Thyroid gland (tissue), 4 donors: ENCODE results near the gene APC2. TPM values are rescaled to one million over a fixed set of nuclear protein-coding genes. Genes with fewer than 3 reads are reported as not detected.
A peak's percentile ranks its signal among the peaks of the same experiment; 100 is the strongest.

Experiments
- DNase-seq, 2 donors: peaks; one replicate each; pipeline ENCODE4 v3.0.0-alpha.2; 2019
- H3K27ac ChIP-seq, 3 donors: fragments of 200-600 bp; sonication (generic); 1 replicate in 2 of 3; 2 replicates in 1 of 3; pipeline ENCODE4 v1.5.1; 2016 to 2019; ENCODE audit warnings: mild to moderate bottlenecking in 1 of 3, moderate library complexity in 1 of 3
- H3K27me3 ChIP-seq: fragments of 200-600 bp; sonication (generic); one replicate; pipeline ENCODE4 v1.5.1; 2019
- H3K36me3 ChIP-seq, 2 donors: fragments of 200-600 bp; sonication (generic); one replicate each; pipeline ENCODE4 v1.5.1; 2016 to 2019
- H3K4me1 ChIP-seq, 2 donors: fragments of 200-600 bp; sonication (generic); one replicate each; pipeline ENCODE4 v1.5.1; 2017 to 2019
- H3K4me3 ChIP-seq, 3 donors: fragments of 200-600 bp; sonication (generic); replicated peaks in 1 of 3; 1 replicate in 2 of 3; 2 replicates in 1 of 3; pipeline ENCODE4 v1.5.1; 2016; ENCODE audit warnings: mild to moderate bottlenecking in 1 of 3
- H3K9me3 ChIP-seq: fragments of 200-600 bp; sonication (generic); one replicate; pipeline ENCODE4 v1.5.1; 2017
- CTCF ChIP-seq, 6 experiments: fragments of 200-600 bp in 3 of 6; fragments of 450-650 bp in 3 of 6; sonication (generic) in 3 of 6; IDR thresholded peaks; one replicate each; pipeline ENCODE4 v1.5.1; 2016 to 2019; ENCODE audit warnings: antibody characterized with exemption in 6 of 6, mild to moderate bottlenecking in 2 of 6, inconsistent platforms in 1 of 6, moderate library complexity in 1 of 6
- POLR2A ChIP-seq, 2 donors: fragments of 450-650 bp; IDR thresholded peaks; one replicate each; pipeline ENCODE4 v1.6.1; 2017; ENCODE audit warnings: antibody characterized with exemption in 2 of 2, mild to moderate bottlenecking in 2 of 2, moderate library complexity in 1 of 2
- WGBS, 2 donors: methylation state at CpG; one replicate each; pipeline ENCODE4 v1.1.5; 2017; 5-methylcytosine and 5-hydroxymethylcytosine counted together
- intact Hi-C: fragments of 100-400 bp; cut with DNase I; formaldehyde crosslinking; loops from one replicate; pipeline ENCODE4 v1.15.1; 2023
- total RNA-seq, 4 donors: library from RNA; depleted of rRNA; stranded (reverse); fragments of >200 nt; gene quantifications; one replicate each; pipeline ENCODE4 v1.2.3, GENCODE V29; 2016

The APC2 gene
- total RNA-seq, 4 donors from 2014 or later = under 0.01 to 0.20 (median 0.08) TPM; not detected in 1

- no peaks in the 10 kb centered on the region for H3K9me3 ChIP-seq
- TF ChIP-seq CTCF (IDR thresholded peaks at IDR 0.05) (no peak), POLR2A (IDR thresholded peaks at IDR 0.05) (no peak)
- H3K4me3 ChIP-seq = peak overlapping the region in 1 of 3 donors; percentile 31
- peaks cover 29 to 58% of the 10 kb centered on the region in 2 donors for H3K4me1 ChIP-seq
- peaks cover 55% of the 10 kb centered on the region for H3K27me3 ChIP-seq
- no peak for DNase-seq
- intact Hi-C loops = no loop called here
- no peaks in the 10 kb centered on the region for H3K36me3 ChIP-seq
- no peak overlapping the region for H3K27ac ChIP-seq
- 2 to 7% methylated on average over 13 to 16 of the region's 22 CpGs for WGBS, 2 donors
Observed at GRCh38 chr19:1470055-1470304, 20.1 kb downstream of the APC2 start.

- Histone ChIP-seq H3K36me3 (no peaks in the 10 kb centered on the region), H3K4me3 (peak overlapping the region in 1 of 3 donors; percentile 31), H3K9me3 (no peaks in the 10 kb centered on the region), H3K27ac (no peak overlapping the region), H3K27me3 (peaks cover 55% of the 10 kb centered on the region), H3K4me1 (peaks cover 25 to 58% of the 10 kb centered on the region in 2 donors)
- intact Hi-C loops = no loop called here
- WGBS, 2 donors = 3% methylated on average over 6 of the region's 67 CpGs; no CpG with 5 or more reads in 1 of the 2 donors
- peak; percentile 29 to 42 for DNase-seq
- TF ChIP-seq POLR2A (IDR thresholded peaks at IDR 0.05) = no peak
- TF ChIP-seq CTCF (IDR thresholded peaks at IDR 0.05) = no peak
Observed at GRCh38 chr19:1470305-1471009, 20.5 kb downstream of the APC2 start.

- H3K4me1 ChIP-seq = peaks cover 25 to 55% of the 10 kb centered on the region in 2 donors
- WGBS, 2 donors = 5 to 12% methylated on average over 10 to 18 of the region's 28 CpGs
- H3K27me3 ChIP-seq = peaks cover 54% of the 10 kb centered on the region
- no peak overlapping the region for H3K27ac ChIP-seq
- intact Hi-C loops = no loop called here
- H3K9me3 ChIP-seq = no peaks in the 10 kb centered on the region
- DNase-seq = peak in 1 of 2 donors; percentile 14
- TF ChIP-seq POLR2A (IDR thresholded peaks at IDR 0.05) (no peak), CTCF (IDR thresholded peaks at IDR 0.05) (no peak)
- H3K36me3 ChIP-seq = no peaks in the 10 kb centered on the region
- H3K4me3 ChIP-seq = peak overlapping the region in 1 of 3 donors; percentile 31
Observed at GRCh38 chr19:1471010-1471514, 21.1 kb downstream of the APC2 start.

- intact Hi-C loops = no loop called here
- Histone ChIP-seq H3K27me3 (peaks cover 48% of the 10 kb centered on the region), H3K36me3 (no peaks in the 10 kb centered on the region), H3K27ac (no peak overlapping the region), H3K4me1 (peaks cover 25 to 51% of the 10 kb centered on the region in 2 donors), H3K9me3 (no peaks in the 10 kb centered on the region), H3K4me3 (no peak overlapping the region)
- TF ChIP-seq POLR2A (IDR thresholded peaks at IDR 0.05) (no peak), CTCF (IDR thresholded peaks at IDR 0.05) (no peak)
- WGBS, 2 donors = 17 to 20% methylated on average over 15 to 24 of the region's 24 CpGs
- DNase-seq = no peak
Observed at GRCh38 chr19:1471515-1472160, 21.7 kb downstream of the APC2 start.
